LNCAP (cell line): Measurements from ENCODE around the gene DACT1.

Experiments
- TF ChIP-seq, protein P1 (sequence below): fragments of 450-650 bp; IDR thresholded peaks from 2 replicates; pipeline ENCODE4 v1.5.1; 2017; ENCODE audit warnings: mild to moderate bottlenecking

Gene DACT1, protein sequence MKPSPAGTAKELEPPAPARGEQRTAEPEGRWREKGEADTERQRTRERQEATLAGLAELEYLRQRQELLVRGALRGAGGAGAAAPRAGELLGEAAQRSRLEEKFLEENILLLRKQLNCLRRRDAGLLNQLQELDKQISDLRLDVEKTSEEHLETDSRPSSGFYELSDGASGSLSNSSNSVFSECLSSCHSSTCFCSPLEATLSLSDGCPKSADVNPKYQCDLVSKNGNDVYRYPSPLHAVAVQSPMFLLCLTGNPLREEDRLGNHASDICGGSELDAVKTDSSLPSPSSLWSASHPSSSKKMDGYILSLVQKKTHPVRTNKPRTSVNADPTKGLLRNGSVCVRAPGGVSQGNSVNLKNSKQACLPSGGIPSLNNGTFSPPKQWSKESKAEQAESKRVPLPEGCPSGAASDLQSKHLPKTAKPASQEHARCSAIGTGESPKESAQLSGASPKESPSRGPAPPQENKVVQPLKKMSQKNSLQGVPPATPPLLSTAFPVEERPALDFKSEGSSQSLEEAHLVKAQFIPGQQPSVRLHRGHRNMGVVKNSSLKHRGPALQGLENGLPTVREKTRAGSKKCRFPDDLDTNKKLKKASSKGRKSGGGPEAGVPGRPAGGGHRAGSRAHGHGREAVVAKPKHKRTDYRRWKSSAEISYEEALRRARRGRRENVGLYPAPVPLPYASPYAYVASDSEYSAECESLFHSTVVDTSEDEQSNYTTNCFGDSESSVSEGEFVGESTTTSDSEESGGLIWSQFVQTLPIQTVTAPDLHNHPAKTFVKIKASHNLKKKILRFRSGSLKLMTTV

DNA sequence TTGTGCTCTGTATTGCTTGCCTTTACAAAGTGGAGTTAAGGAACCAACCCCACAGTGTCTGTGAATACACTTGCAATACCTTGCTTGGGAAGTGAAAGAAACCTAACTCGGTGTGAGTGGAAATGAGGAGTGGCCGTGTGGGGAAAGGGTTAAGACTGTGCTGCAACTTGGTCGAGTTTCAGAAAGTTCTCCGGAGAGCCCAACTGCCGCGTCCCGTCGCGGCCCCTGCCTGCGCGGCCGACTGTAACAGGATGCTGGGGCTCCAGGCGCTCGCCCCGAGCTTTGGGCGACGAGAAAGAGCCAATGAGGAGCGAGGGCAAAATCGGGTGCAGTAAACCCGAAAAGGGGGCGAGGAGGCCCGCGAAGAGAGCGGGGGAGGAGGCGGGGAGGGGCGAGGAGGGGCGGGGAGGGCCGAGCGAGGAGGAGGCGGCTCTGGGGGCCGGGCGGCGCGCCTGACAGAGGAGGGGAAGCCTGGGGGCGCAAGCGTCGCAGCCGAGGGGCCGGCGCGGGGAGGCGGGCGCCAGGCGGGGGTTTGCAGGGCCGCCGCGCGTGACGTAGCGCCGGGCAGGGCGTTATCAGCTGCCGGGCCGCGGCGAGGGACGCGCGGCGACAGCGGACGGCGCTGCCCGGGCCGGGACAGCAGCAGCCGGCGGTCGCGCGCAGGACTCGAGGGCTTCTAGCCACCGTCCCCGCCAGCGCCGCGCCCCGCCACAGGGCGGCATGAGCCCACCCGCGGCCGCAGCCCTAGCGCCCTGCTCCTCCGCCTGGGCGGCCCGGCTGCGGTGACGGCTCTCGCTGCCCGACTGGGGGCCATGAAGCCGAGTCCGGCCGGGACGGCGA is at the start of gene DACT1:
Gene DACT1, plus strand, starts transcription at position 572 of the 840 bp plus-strand sequence. Its CDS starts 241 bp downstream, at position 813.
- TF ChIP-seq, protein P1, sequence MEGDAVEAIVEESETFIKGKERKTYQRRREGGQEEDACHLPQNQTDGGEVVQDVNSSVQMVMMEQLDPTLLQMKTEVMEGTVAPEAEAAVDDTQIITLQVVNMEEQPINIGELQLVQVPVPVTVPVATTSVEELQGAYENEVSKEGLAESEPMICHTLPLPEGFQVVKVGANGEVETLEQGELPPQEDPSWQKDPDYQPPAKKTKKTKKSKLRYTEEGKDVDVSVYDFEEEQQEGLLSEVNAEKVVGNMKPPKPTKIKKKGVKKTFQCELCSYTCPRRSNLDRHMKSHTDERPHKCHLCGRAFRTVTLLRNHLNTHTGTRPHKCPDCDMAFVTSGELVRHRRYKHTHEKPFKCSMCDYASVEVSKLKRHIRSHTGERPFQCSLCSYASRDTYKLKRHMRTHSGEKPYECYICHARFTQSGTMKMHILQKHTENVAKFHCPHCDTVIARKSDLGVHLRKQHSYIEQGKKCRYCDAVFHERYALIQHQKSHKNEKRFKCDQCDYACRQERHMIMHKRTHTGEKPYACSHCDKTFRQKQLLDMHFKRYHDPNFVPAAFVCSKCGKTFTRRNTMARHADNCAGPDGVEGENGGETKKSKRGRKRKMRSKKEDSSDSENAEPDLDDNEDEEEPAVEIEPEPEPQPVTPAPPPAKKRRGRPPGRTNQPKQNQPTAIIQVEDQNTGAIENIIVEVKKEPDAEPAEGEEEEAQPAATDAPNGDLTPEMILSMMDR = no peak

DNA sequence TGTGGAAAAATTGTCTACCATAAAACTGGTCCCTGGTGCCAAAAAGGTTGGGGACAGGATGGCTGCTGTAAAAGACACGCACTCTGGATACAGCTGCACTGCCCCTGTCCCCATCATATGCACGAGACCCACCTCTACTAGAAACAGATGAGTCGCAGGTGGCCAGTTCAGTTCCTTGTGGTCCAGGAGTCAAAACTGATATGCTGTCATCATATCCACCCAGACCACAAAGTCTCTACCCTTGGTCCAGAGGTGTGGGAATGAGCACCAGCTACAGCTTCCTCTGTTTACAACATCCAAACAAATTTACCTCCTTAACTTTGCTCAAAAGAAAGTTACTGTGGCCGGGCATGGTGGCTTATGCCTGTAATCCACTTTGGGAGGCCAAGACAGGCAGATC is 43.8 kb upstream of the DACT1 start:
- TF ChIP-seq, protein P1 = no peak

DNA sequence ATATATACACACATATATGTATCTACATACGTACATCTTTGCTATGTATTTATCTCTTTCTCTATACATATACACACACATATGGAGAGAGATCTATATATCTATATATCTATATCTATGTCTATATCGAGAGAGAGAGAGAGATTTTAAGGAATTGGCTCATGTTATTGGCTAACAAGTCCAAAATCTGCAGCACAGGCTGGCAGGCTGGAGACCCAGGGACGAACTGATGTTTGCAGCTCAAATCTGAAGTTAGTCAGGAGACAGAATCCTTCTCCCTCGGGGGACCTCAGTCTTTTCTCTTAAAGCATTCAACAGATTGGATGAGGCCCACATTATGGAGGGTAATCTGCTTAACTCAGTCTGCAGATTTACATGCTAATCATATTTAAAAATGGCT is 40.7 kb upstream of the DACT1 start:
- TF ChIP-seq, protein P1 = no peak

DNA sequence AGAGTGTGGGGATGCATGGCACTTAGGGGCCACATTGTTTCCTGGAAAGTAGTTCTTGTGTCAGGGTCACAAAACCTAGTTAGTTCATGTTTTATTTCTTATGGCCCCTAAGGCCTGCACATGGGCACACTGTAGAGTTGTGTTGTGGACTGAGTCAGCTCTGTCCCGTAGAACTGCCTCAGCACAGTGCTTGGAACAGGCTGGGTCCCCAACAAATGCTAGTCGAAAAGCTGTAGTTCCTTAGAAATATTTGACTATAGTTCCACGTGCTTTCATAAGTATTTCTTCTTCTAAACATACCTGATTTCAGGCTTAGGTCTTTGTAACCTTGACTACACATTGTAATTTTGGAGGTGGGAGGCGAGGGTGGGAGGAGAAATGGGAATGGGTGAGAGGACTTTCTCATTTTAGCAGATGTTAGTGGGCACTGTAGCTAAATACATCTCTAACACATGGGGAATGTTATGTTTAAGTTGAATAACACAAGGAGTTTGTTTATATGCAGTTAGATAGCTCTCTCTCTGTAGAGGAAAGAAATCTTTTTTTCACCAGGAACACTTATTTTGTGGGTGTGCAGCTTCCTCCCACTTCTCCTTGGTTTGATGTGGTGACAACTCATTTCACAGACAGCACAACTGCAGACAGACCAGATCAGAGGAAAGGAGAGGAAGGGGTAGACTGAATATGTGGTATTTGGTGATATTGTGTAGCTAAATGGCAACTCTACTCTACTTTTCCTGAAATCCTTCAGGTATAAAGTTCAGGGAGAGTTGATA is 39.5 kb upstream of the DACT1 start:
- TF ChIP-seq, protein P1 = no peak

DNA sequence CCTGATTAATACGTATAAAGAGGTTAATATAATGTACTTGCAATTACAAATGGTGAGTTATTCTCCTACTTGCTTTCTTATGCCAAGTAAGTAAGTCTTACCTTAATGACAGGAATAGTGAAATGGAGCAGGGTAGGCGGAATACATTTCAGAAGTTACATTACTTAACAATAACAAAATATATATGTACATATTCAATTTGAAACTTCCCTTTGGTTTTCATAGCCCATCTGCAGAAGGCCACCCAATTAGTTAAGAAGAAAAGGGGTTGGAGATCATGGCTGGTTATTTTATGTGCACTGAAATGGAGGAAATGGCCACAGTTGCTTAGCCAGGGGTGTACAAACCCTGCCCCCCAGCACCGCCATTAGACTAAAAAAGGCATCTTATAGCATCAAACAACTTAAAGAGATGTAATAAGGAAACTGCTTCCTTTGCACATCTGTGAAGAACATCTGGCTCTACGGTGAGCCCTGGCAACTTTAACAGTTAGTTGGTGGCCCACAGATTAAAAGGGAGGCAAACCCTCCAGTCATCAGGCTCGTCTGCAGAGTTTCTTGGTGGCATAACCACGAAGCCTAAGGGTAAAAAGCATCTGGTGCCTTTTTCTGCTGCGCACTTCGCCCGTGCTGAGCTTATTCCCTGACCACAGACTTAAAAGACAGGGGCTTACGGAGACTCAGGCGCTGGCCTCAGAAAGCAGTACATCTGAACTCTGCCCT is 38.8 kb upstream of the DACT1 start:
- TF ChIP-seq, protein P1 = no peak

DNA sequence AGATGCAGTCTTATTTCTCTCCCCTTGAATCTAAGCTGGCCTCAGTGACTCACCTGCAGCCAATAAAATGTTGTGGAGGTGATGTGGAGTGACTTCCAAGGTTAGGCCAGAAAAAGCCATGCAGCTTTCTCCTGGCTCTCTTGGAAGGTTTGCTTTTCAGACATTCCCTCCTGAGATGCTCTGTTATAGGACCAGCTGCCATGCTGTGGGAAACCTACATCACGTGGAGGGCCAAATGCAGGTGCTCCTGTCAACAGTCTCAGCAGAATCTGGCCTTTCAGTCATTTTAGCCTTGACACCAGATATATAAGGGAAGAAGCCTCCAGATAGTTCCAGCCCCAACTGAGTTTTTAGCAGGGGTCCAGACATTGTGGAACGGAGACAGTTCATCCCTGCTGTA is 38.1 kb upstream of the DACT1 start:
- TF ChIP-seq, protein P1 = no peak
